ENCODE results near the gene TBC1D9. TPM values are rescaled to one million over a fixed set of nuclear protein-coding genes. Genes with fewer than 3 reads are reported as not detected.

Gene TBC1D9
- polyA plus RNA-seq, 1 of the 3 experiments (the other 2 are of a cell fraction) = 13.5 TPM

DNA sequence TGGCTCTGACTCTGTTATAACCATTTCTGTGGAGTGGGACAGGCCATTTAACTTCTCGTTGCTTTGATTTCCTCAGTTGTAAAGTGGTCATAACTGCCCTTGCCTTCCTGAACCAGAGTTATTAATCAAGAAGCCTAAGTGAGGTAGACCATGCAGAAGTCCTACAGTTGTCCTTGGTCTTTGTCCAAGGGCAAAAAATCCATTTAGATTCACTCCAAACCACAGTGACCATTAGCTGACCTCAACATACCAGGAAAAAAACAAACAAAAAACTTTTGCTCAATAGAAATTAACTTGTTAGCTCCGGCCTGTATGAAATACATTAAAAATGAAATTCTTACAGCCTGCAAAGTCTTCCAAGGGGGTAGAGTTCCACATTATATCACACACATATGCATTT lies 52.7 kb downstream of the TBC1D9 start:
- H3K79me2 ChIP-seq (ENCODE audit: insufficient read depth) = peaks cover 19% of the 10 kb centered on the region
- no peak for DNase-seq
- TF ChIP-seq RCOR1 (IDR thresholded peaks at IDR 0.05; ENCODE audit: low read length) = no peak
- no peak for TF ChIP-seq CTCF (IDR thresholded peaks at IDR 0.05)
- no peak for TF ChIP-seq ELF1 (IDR thresholded peaks at IDR 0.05)
- TF ChIP-seq POLR2AphosphoS5 (IDR thresholded peaks at IDR 0.05; ENCODE audit: low read depth, low read length) = no peak
- TF ChIP-seq FOSL2 (IDR thresholded peaks at IDR 0.05; ENCODE audit: borderline replicate concordance, low read depth) = no peak
- TF ChIP-seq MXI1 (IDR thresholded peaks at IDR 0.05; ENCODE audit: low read depth, low read length) = no peak
- no peak for TF ChIP-seq SMC3 (IDR thresholded peaks at IDR 0.05; ENCODE audit: low read depth, low read length)
- no peak for TF ChIP-seq IRF3 (IDR thresholded peaks at IDR 0.05; ENCODE audit: low read depth, low read length)
- no peak for TF ChIP-seq USF2 (IDR thresholded peaks at IDR 0.05; ENCODE audit: borderline replicate concordance, low read depth, low read length)
- no peak for TF ChIP-seq NRF1 (IDR thresholded peaks at IDR 0.05; ENCODE audit: low read depth, low read length)
- no peak for TF ChIP-seq RXRA (IDR thresholded peaks at IDR 0.05; ENCODE audit: borderline replicate concordance, low read depth)
- TF ChIP-seq TEAD4 (IDR thresholded peaks at IDR 0.05; ENCODE audit: borderline replicate concordance, insufficient read depth) = no peak
- no peak for TF ChIP-seq JUND (IDR thresholded peaks at IDR 0.05)
- TF ChIP-seq MEF2A (IDR thresholded peaks at IDR 0.05; ENCODE audit: borderline replicate concordance, low read depth) = no peak
- ChIA-PET CTCF (no interaction called here), POLR2A (no interaction called here)
- H3K27me3 ChIP-seq (ENCODE audit: insufficient read depth) = no peaks in the 10 kb centered on the region
- no peaks in the 10 kb centered on the region for H3K9me3 ChIP-seq
- no peak overlapping the region for H3K27ac ChIP-seq (ENCODE audit: low read depth in 2 of 2, low read length in 1 of 2)
- H3K9me2 ChIP-seq = no peaks in the 10 kb centered on the region
- no peak overlapping the region for H2AFZ ChIP-seq (ENCODE audit: low read depth)
- H3K4me3 ChIP-seq (ENCODE audit: low read depth in 2 of 2, low read length in 1 of 2) = no peak overlapping the region
- H4K20me1 ChIP-seq (ENCODE audit: insufficient read depth) = no peaks in the 10 kb centered on the region
- H3K4me1 ChIP-seq (ENCODE audit: control insufficient read depth in 1 of 2, insufficient read depth in 2 of 2, low read depth in 1 of 2, low read length in 1 of 2) = peaks cover 0 to 5% of the 10 kb centered on the region in 2 experiments; a peak in 2 of 4 replicates
- H3K36me3 ChIP-seq (replicated peaks in 1 of 2; ENCODE audit: control insufficient read depth in 1 of 2, insufficient read depth in 2 of 2, low read length in 1 of 2) = peaks cover 7 to 10% of the 10 kb centered on the region in 2 experiments
- H3K4me2 ChIP-seq = no peak overlapping the region
- 70% methylated on average over 2 of the region's 2 CpGs for WGBS (ENCODE audit: low lambda C conversion rate)
- peaks cover 4% of the 10 kb centered on the region for H3F3A ChIP-seq (replicated peaks; ENCODE audit: insufficient read depth)
- no peak overlapping the region for H3K9ac ChIP-seq

- peaks cover 19% of the 10 kb centered on the region; the same call in 1 of the 2 replicates for H3K79me2 ChIP-seq (ENCODE audit: insufficient read depth)
- CTCF ChIA-PET = no interaction called here
- no peaks in the 10 kb centered on the region for H3K9me2 ChIP-seq
- no peak overlapping the region for H3K9ac ChIP-seq
- H3K9me3 ChIP-seq = no peaks in the 10 kb centered on the region
- H3K36me3 ChIP-seq (replicated peaks in 1 of 2; ENCODE audit: control insufficient read depth in 1 of 2, insufficient read depth in 2 of 2, low read length in 1 of 2) = peaks cover 14 to 15% of the 10 kb centered on the region in 2 experiments
- no peaks in the 10 kb centered on the region for H3K27me3 ChIP-seq (ENCODE audit: insufficient read depth)
- DNase-seq = no peak
- H3K4me2 ChIP-seq = no peak overlapping the region
- WGBS (ENCODE audit: low lambda C conversion rate) = 94% methylated on average over 6 of the region's 6 CpGs
- H3K4me1 ChIP-seq (ENCODE audit: control insufficient read depth in 1 of 2, insufficient read depth in 2 of 2, low read depth in 1 of 2, low read length in 1 of 2) = peaks cover 0 to 5% of the 10 kb centered on the region in 2 experiments; a peak in 2 of 4 replicates
- POLR2A ChIA-PET = no interaction called here
- H3K27ac ChIP-seq (ENCODE audit: low read depth in 2 of 2, low read length in 1 of 2) = no peak overlapping the region
- H2AFZ ChIP-seq (ENCODE audit: low read depth) = no peak overlapping the region
- peaks cover 4% of the 10 kb centered on the region for H3F3A ChIP-seq (replicated peaks; ENCODE audit: insufficient read depth)
- no peak overlapping the region for H3K4me3 ChIP-seq (ENCODE audit: low read depth in 2 of 2, low read length in 1 of 2)
- no peaks in the 10 kb centered on the region for H4K20me1 ChIP-seq (ENCODE audit: insufficient read depth)
- TF ChIP-seq POLR2AphosphoS5 (IDR thresholded peaks at IDR 0.05; ENCODE audit: low read depth, low read length) (no peak), EP300 (IDR thresholded peaks at IDR 0.05; ENCODE audit: borderline replicate concordance in 1 of 2, low read depth in 1 of 2, low read length in 1 of 2) (no peak), NRF1 (IDR thresholded peaks at IDR 0.05; ENCODE audit: low read depth, low read length) (no peak), TCF12 (IDR thresholded peaks at IDR 0.05) (no peak), RXRA (IDR thresholded peaks at IDR 0.05; ENCODE audit: borderline replicate concordance, low read depth) (no peak), USF2 (IDR thresholded peaks at IDR 0.05; ENCODE audit: borderline replicate concordance, low read depth, low read length) (no peak), SMC3 (IDR thresholded peaks at IDR 0.05; ENCODE audit: low read depth, low read length) (no peak), JUND (IDR thresholded peaks at IDR 0.05) (no peak), RAD21 (IDR thresholded peaks at IDR 0.05; ENCODE audit: low read length) (no peak), GATA2 (CRISPR knock-in tag; IDR thresholded peaks at IDR 0.05) (no peak), RFX5 (IDR thresholded peaks at IDR 0.05; ENCODE audit: low read length) (no peak), FOXM1 (IDR thresholded peaks at IDR 0.05; ENCODE audit: low read depth) (no peak), MEF2A (IDR thresholded peaks at IDR 0.05; ENCODE audit: borderline replicate concordance, low read depth) (no peak), FOXJ3 (CRISPR knock-in tag; IDR thresholded peaks at IDR 0.05) (no peak), YY1 (IDR thresholded peaks at IDR 0.05; ENCODE audit: low read depth) (no peak), MXI1 (IDR thresholded peaks at IDR 0.05; ENCODE audit: low read depth, low read length) (no peak)
- TF ChIP-seq, protein P1, sequence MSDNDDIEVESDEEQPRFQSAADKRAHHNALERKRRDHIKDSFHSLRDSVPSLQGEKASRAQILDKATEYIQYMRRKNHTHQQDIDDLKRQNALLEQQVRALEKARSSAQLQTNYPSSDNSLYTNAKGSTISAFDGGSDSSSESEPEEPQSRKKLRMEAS (IDR thresholded peaks at IDR 0.05; ENCODE audit: low read depth) = no peak
Observed at GRCh38 chr4:140702096-140702757, 54.0 kb downstream of the TBC1D9 start.

Measured in SK-N-SH (cell line).